IPS DF 6.9 (cell line): ENCODE results near the gene GADD45A.
A peak's percentile ranks its signal among the peaks of the same experiment; 100 is the strongest.

Experiments
- DNase-seq: peaks from one replicate; pipeline ENCODE4 v3.0.0-alpha.2; 2013; ENCODE audit warnings: low read depth, low spot score
- H3K27ac ChIP-seq: one replicate; pipeline ENCODE4 v1.5.1; 2013; ENCODE audit warnings: low read length, control low read depth
- H3K27me3 ChIP-seq: 2 replicates; pipeline ENCODE4 v1.6.1; 2013; ENCODE audit warnings: mild to moderate bottlenecking, low read length; ENCODE audit not compliant: control insufficient read depth, insufficient read depth
- H3K36me3 ChIP-seq: 2 replicates; pipeline ENCODE4 v1.6.1; 2013; ENCODE audit warnings: low read length; ENCODE audit not compliant: control insufficient read depth, insufficient read depth
- H3K4me1 ChIP-seq: 2 replicates; pipeline ENCODE4 v1.6.1; 2013; ENCODE audit warnings: low read length; ENCODE audit not compliant: control insufficient read depth, insufficient read depth
- H3K4me3 ChIP-seq: 2 replicates; pipeline ENCODE4 v1.5.1; 2013; ENCODE audit warnings: mild to moderate bottlenecking, low read length
- H3K9me3 ChIP-seq: 2 replicates; pipeline ENCODE4 v1.6.1; 2013; ENCODE audit warnings: low read length, inconsistent platforms; ENCODE audit not compliant: control insufficient read depth, insufficient read depth
- WGBS: extraction: QIAGEN DNeasy Blood & Tissue Kit; methylation state at CpG from one replicate; pipeline ENCODE4 v1.1.7; 2013; ENCODE audit warnings: mixed read lengths, missing lambda C conversion rate; ENCODE audit not compliant: insufficient read length, insufficient coverage; 5-methylcytosine and 5-hydroxymethylcytosine counted together

GADD45A gene, protein sequence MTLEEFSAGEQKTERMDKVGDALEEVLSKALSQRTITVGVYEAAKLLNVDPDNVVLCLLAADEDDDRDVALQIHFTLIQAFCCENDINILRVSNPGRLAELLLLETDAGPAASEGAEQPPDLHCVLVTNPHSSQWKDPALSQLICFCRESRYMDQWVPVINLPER

DNA sequence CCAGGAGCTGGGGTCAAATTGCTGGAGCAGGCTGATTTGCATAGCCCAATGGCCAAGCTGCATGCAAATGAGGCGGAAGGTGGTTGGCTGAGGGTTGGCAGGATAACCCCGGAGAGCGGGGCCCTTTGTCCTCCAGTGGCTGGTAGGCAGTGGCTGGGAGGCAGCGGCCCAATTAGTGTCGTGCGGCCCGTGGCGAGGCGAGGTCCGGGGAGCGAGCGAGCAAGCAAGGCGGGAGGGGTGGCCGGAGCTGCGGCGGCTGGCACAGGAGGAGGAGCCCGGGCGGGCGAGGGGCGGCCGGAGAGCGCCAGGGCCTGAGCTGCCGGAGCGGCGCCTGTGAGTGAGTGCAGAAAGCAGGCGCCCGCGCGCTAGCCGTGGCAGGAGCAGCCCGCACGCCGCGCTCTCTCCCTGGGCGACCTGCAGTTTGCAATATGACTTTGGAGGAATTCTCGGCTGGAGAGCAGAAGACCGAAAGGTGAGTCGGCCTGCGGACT lies at the start of gene GADD45A:
GADD45A (plus strand) TSS at position 135 of the 491 bp plus-strand sequence; CDS start at position 429, 294 bp downstream.
- no peak within 1 kb of the TSS for H3K27ac ChIP-seq
- H3K36me3 ChIP-seq: peaks cover 4% of the 10 kb centered on the region; the same call in 1 of the 2 replicates
- no peaks in the 10 kb centered on the region for H3K27me3 ChIP-seq
- peak within 1 kb of the TSS; percentile 79 for H3K4me3 ChIP-seq
- peak; percentile 98 for DNase-seq
- peaks cover 3% of the 10 kb centered on the region; the same call in 1 of the 2 replicates for H3K4me1 ChIP-seq
- WGBS: no CpG with 5 or more reads among the region's 39 CpGs
- H3K9me3 ChIP-seq: no peaks in the 10 kb centered on the region

DNA sequence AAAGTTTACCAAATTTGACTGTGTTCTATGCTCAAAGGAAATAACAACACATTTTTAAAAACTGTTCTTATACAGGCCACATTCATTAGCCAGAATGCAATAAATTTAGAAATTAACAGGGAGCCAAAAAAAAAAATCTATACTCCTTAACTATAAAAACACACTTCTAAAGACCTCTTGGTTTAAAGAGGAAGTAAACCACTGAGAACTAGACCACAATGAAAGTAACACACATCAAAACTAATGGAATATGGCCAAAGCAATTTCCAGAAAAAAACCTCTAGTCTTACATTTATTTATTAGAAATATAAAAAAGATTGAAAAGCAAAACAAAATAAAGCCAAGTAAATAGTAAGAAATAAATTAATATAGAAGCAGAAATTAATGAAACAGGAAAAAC lies 48.9 kb upstream of the GADD45A start:
- no peak overlapping the region for H3K4me3 ChIP-seq
- H3K36me3 ChIP-seq: no peaks in the 10 kb centered on the region
- H3K4me1 ChIP-seq: no peaks in the 10 kb centered on the region
- DNase-seq: no peak
- H3K27ac ChIP-seq: no peak overlapping the region
- H3K27me3 ChIP-seq: no peaks in the 10 kb centered on the region
- no peaks in the 10 kb centered on the region for H3K9me3 ChIP-seq

DNA sequence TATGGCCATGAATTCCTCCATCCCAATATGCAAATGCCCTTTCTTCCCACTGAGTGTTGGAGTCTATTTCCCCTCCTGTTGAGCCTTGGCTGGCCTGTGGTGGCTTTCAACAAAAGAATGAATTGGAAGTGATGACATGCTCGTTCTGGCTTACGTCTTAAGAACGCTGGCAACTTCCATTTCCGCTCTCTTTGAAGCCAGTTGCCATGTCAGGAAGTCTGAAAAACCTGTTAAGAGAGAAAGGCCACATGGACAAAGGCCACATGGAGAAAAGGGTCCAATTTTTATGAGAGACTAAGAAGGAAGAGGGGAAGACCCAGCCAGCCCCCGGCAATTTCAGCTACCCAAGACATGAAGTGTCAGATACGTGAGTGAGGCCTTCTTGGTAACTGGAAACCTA lies 45.6 kb upstream of the GADD45A start:
- no peak overlapping the region for H3K4me3 ChIP-seq
- H3K9me3 ChIP-seq: no peaks in the 10 kb centered on the region
- no peaks in the 10 kb centered on the region for H3K27me3 ChIP-seq
- DNase-seq: no peak
- no peaks in the 10 kb centered on the region for H3K36me3 ChIP-seq
- WGBS: no CpG with 5 or more reads among the region's 6 CpGs
- H3K4me1 ChIP-seq: no peaks in the 10 kb centered on the region
- H3K27ac ChIP-seq: no peak overlapping the region

DNA sequence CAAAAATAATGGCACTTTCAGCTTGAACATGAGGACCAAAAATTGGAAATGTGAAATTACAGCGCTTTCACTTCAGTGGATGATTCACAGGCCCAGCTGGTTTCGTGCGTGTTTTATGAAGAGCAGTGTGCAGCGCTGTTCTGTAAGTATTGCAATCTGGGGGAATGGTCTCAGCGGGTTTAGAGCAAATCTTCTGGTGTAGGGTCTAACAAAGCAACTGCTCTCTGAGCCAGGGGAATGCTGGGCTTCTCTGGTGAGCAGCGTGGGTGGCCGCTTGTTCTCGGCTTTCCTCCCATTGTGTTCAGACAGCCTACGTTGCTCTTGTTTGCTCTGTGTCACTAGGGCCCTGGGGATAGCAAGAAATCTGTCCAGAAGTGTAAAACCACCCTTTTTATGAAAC lies 42.4 kb upstream of the GADD45A start:
- Histone ChIP-seq H3K27ac (no peak overlapping the region), H3K4me1 (no peaks in the 10 kb centered on the region), H3K9me3 (no peaks in the 10 kb centered on the region), H3K36me3 (no peaks in the 10 kb centered on the region), H3K27me3 (no peaks in the 10 kb centered on the region), H3K4me3 (no peak overlapping the region)
- WGBS: no CpG with 5 or more reads among the region's 9 CpGs
- no peak for DNase-seq

DNA sequence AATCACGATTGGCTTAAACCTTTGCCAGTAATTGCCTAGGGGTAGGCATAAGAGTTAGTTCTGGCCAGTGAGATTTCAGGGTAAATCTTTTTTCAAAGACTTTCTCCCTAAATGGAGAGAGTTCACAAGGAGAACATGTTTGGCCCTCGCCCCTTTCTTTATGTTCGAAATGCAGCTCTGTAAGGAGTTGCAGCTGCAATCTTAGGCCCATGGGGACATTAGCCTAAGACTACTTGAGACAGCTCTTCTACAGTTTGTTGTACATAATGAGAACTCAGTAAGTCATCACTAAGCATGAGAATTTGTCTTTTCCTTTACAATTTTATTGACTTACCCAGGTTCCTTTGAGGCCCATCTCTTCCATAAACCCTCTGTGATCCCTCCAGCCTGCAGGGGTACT lies 40.4 kb upstream of the GADD45A start:
- no peak for DNase-seq
- WGBS: no CpG with 5 or more reads among the region's 3 CpGs
- Histone ChIP-seq H3K9me3 (no peaks in the 10 kb centered on the region), H3K27me3 (no peaks in the 10 kb centered on the region), H3K27ac (no peak overlapping the region), H3K4me3 (no peak overlapping the region), H3K4me1 (no peaks in the 10 kb centered on the region), H3K36me3 (no peaks in the 10 kb centered on the region)

DNA sequence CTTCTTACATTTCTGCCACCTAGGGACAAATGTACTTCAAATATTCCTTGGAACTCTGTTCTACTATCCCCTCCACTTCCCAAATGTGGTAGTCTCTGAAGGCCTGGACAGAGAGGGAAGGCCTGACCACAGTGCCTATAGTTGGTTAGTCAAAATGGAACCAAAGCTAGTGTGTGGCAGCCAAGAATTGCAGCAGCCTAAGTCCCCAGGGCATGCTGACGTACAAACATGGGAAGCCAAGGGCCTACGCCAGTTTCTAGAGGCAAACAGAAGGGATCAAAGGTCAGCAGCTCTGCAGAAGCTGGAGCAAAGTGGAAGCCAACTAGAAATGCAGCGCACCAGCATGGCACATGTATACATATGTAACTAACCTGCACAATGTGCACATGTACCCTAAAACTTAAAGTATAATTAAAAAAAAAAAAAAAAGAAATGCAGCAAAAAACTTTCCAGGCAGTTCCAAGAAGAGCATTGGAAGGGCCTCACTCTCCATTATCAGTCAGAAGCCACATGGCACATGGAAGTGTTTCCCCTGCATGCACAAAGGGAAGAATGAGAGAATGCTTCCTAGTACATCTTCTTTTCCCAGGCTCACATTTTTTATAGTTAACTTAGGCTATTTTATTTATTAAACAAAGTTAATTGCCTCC lies 39.4 kb upstream of the GADD45A start:
- Histone ChIP-seq H3K36me3 (no peaks in the 10 kb centered on the region), H3K4me3 (no peak overlapping the region), H3K27ac (no peak overlapping the region), H3K27me3 (no peaks in the 10 kb centered on the region), H3K4me1 (no peaks in the 10 kb centered on the region), H3K9me3 (no peaks in the 10 kb centered on the region)
- WGBS: no CpG with 5 or more reads among the region's 3 CpGs
- no peak for DNase-seq

DNA sequence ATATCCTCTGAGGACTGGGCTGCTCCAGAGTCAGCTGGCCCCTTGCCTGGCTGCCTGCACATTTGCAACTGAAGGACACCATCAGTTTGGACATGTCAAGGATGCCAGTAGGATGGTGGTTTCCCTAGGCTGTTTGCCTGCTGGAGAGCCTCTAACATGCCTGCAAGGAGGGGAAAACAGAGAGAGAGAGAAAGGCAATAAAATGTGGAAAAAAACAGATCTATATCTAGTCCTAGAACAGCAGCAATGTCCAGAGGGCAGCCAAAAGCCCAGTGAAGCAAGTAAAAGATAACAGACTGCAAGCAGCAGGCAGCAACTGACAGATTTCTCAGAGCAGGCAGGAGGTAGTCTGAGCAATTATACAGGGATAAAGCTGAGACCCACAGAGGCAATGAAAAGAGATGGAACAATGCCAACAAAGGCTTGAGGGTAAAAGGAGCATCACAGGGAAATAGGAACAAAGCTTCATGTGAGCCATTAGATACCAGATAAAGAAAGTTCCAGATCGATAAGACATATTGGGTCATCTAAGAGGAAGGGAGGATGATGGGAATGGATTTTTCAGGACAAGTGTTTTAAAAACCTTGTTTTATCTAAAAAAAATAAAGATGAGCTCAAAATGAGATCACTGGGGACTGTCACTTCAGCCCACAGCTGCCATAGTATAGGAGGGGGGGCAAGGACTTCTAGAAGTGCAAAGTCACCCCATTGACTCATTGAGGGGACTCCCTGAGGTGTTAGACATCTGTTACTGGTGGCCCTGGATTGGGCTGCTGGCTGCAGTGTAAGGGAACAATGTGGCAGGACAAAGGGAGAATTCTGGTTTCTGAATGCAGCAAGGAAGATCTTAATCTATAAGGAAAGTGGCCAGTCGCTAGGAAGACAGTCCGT lies 38.6 kb upstream of the GADD45A start:
- Histone ChIP-seq H3K4me1 (no peaks in the 10 kb centered on the region), H3K27me3 (no peaks in the 10 kb centered on the region), H3K4me3 (no peak overlapping the region), H3K9me3 (no peaks in the 10 kb centered on the region), H3K36me3 (no peaks in the 10 kb centered on the region), H3K27ac (no peak overlapping the region)
- DNase-seq: no peak
- WGBS: no CpG with 5 or more reads among the region's 3 CpGs

DNA sequence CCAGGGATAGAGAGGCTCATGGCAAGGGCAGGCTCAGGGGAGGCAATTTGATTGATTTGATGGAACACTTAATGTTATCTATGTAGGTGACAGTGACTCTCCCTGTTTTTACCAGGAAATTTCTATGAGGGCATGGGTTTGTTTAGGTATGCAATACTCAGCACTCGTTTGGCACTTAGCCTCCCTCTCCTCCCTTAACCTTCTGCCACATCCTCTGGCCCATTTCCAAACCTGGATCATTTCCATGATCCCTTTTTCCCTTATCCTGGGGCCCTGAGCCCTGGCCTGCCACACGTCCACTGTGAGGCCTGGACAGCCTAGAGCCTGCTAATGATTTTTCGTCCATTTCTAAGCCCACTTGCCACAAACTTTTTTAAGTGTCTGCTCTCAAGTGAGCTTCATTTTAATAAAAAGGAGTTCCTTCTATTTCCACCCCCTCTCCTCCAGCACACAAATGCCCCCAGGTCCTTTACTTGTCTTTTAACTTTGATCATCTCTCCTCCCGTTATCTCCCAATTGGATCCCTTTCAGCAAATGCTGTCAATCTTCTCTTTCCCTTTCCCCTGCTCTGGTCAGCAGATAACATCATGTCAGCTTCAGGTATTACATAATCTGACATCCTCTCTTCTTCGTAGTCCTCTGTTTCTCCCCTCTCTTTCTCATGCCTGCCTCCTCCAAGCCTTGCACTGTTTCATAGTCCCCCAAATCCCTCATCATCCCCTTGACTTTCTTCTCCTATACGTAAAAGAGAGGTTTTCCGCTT lies 37.8 kb upstream of the GADD45A start:
- H3K4me1 ChIP-seq: no peaks in the 10 kb centered on the region
- no peaks in the 10 kb centered on the region for H3K9me3 ChIP-seq
- WGBS: no CpG with 5 or more reads among the region's 7 CpGs
- H3K27ac ChIP-seq: no peak overlapping the region
- no peak for DNase-seq
- no peaks in the 10 kb centered on the region for H3K36me3 ChIP-seq
- no peak overlapping the region for H3K4me3 ChIP-seq
- no peaks in the 10 kb centered on the region for H3K27me3 ChIP-seq

DNA sequence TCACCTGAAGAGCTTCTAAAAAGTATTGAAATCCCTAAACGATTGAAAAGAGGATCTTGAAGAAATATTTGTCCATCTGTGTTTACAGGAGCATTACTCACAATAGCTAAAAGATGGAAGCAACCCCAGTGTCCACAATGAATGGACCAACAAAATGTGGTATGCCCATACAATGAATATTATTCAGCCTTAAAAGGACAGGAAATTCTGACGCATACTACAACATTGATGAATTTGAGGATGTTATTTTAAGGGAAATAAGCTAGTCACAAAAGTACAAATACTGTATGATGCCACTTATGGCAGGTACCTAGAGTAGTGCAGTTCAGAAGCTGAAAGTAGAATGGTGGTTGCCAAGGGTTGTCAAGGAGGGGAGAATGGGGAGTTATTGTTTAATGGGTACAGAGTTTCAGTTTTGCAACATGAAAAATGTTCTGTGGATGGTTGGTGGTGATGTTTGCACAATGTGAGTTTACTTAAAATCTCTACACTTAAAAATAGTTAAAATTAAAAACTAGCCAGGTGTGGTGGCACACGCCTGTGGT lies 37.1 kb upstream of the GADD45A start:
- WGBS: no CpG with 5 or more reads among the region's 3 CpGs
- no peak overlapping the region for H3K27ac ChIP-seq
- DNase-seq: no peak
- no peaks in the 10 kb centered on the region for H3K9me3 ChIP-seq
- no peaks in the 10 kb centered on the region for H3K36me3 ChIP-seq
- H3K4me1 ChIP-seq: no peaks in the 10 kb centered on the region
- no peak overlapping the region for H3K4me3 ChIP-seq
- H3K27me3 ChIP-seq: no peaks in the 10 kb centered on the region
